ENCODE results near the gene TSPAN18.

TSPAN18 gene

DNA sequence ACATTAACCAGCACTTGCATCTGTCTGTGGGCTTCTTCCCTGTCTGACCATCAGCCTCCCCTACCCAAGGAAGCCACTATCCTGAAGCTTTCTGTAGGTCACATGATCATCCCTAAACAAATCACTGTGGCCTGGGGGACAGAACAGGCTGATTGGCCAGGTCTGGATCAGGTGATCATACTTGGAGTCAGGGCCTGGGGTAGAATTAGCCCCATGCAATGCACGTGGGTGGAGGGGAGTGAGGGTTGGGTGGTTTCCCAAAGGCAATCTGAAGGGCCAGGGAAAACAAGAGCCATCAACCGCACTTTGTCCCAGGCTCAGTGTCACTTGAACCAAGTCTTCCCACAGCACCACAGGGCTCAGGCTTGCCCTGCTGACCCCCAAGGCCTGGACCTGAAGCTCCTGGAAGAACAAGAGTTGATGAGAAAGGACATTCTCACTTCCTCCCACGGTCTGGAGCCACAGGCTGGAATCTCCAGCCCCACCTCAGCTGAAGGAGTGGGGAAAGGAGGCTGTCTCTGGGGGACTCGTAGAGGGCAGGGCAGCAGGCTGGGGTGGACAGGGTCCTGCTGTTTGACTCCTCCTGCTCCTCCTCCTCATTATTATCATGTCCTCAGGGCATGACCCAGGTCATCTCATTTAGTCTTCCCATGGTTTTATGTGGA is 31.5 kb upstream of the TSPAN18 start:
- Histone ChIP-seq H3K4me1 (ENCODE audit: control insufficient read depth, insufficient read depth, low read length, poor library complexity, severe bottlenecking) (peaks cover 5% of the 10 kb centered on the region), H3K36me3 (ENCODE audit: control insufficient read depth, insufficient read depth, low read length) (no peaks in the 10 kb centered on the region), H3K27ac (ENCODE audit: insufficient read depth, low read length, poor library complexity, severe bottlenecking) (no peak overlapping the region), H3K9me3 (ENCODE audit: control insufficient read depth, low read length) (no peaks in the 10 kb centered on the region), H3K27me3 (replicated peaks; ENCODE audit: control insufficient read depth, insufficient read depth, low read length, poor library complexity, severe bottlenecking) (no peaks in the 10 kb centered on the region), H3K4me3 (ENCODE audit: insufficient read depth, low read depth, low read length, poor library complexity, severe bottlenecking) (no peak overlapping the region)
- DNase-seq: no peak

DNA sequence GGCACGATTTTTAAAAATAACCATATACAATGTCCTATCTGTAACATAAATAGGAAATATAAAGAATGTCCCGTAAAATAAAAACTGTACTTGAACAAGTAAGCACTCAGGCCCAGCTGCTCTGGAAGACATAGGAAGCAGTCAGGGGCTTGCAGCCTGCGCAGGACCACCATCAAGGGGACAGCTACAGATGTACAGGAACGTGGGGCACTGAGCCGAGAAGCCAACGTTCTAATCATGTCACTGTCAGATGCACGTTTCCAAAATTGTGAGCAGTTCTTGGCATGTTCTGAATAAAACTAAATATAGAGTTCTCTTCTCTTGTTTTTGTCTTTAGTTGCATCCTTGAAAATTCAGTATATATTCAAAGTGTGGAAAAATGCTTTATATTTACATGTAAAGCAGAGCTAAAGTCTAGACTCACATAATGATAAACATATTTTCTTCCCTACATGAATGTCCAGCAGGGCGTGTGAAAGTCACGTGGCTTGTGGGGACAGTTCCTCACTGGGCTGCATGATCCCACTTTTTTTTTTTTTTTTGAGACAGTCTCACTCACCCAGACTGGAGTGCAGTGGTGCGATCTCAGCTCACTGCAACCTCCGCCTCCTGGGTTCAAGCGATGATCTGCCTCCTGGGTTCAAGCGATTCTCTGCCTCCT is 28.4 kb upstream of the TSPAN18 start:
- no peak for DNase-seq
- Histone ChIP-seq H3K9me3 (ENCODE audit: control insufficient read depth, low read length) (no peaks in the 10 kb centered on the region), H3K27ac (ENCODE audit: insufficient read depth, low read length, poor library complexity, severe bottlenecking) (no peak overlapping the region), H3K27me3 (replicated peaks; ENCODE audit: control insufficient read depth, insufficient read depth, low read length, poor library complexity, severe bottlenecking) (no peaks in the 10 kb centered on the region), H3K36me3 (ENCODE audit: control insufficient read depth, insufficient read depth, low read length) (no peaks in the 10 kb centered on the region), H3K4me1 (ENCODE audit: control insufficient read depth, insufficient read depth, low read length, poor library complexity, severe bottlenecking) (peaks cover 5% of the 10 kb centered on the region), H3K4me3 (ENCODE audit: insufficient read depth, low read depth, low read length, poor library complexity, severe bottlenecking) (no peak overlapping the region)

DNA sequence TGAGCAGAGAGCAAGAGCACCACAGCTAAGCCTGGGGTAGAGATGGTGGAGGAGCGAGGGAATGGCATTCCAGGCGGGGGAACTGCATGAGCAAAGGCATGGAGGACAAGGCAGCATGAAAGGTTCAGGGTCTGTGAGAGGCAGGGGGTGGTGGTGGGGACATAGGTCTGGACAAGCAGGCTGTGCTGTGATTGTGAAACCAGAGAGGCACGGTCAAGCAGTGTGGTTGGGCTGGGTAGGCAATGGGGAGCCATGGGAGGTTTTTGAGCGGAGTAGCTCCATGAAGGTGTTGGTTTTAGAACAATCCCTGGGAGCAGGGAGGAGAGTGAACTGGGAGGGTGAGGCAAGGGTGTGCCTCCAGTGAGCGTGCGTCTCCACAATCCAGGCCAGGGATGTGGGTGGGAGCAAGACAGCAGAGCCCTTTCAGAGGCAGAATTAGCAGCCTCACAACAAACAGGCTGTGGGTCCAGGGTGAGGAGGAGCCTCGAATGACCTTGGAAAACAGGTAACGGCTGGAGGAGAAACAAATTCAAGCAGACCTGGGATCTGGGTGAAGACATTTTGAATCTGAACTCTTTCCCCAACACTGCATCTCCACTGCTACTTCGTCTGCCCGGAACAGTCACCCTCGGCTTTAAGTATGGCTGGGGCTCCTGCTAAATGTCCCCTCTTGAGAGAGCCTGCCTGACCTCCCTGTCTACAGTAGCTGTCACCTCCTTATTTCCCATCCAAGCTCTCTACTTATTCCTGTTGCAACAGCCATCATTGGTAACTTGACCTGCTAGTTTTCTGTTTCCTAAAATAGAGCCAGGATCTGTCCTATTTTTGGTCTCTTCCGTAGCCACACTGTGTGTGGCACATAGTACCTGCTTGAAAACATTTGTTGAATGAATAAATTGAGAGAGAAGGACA is 27.0 kb upstream of the TSPAN18 start:
- H3K4me3 ChIP-seq (ENCODE audit: insufficient read depth, low read depth, low read length, poor library complexity, severe bottlenecking): no peak overlapping the region
- no peak for DNase-seq
- no peaks in the 10 kb centered on the region for H3K36me3 ChIP-seq (ENCODE audit: control insufficient read depth, insufficient read depth, low read length)

DNA sequence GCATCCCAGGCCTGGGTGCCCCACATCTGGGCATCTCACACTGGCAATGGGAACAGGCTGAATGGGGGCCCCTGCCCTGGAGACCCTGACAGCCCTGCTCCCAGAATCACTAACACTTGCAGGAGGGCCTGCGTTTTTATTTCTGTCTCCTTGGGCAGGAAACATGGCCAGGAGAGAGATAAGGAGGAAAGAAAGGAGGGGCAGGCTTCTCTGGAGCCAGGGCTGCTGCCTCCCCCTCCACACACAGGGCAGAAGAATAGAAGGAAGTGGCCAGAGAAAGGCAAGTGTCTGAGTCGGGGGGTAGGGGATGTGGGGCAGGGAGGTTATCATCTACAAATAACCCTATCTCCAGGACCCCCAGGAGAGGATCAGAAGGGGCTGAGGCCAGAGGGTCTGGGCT is 25.5 kb upstream of the TSPAN18 start:
- Histone ChIP-seq H3K27ac (ENCODE audit: insufficient read depth, low read length, poor library complexity, severe bottlenecking) (no peak overlapping the region), H3K9me3 (ENCODE audit: control insufficient read depth, low read length) (no peaks in the 10 kb centered on the region), H3K27me3 (replicated peaks; ENCODE audit: control insufficient read depth, insufficient read depth, low read length, poor library complexity, severe bottlenecking) (no peaks in the 10 kb centered on the region), H3K4me3 (ENCODE audit: insufficient read depth, low read depth, low read length, poor library complexity, severe bottlenecking) (no peak overlapping the region), H3K36me3 (ENCODE audit: control insufficient read depth, insufficient read depth, low read length) (no peaks in the 10 kb centered on the region), H3K4me1 (ENCODE audit: control insufficient read depth, insufficient read depth, low read length, poor library complexity, severe bottlenecking) (no peaks in the 10 kb centered on the region)
- DNase-seq: no peak

More for the DNA sequence above, 27.0 kb upstream of the TSPAN18 start:
- Histone ChIP-seq H3K9me3 (ENCODE audit: control insufficient read depth, low read length) (no peaks in the 10 kb centered on the region), H3K4me1 (ENCODE audit: control insufficient read depth, insufficient read depth, low read length, poor library complexity, severe bottlenecking) (no peaks in the 10 kb centered on the region), H3K27me3 (replicated peaks; ENCODE audit: control insufficient read depth, insufficient read depth, low read length, poor library complexity, severe bottlenecking) (no peaks in the 10 kb centered on the region), H3K27ac (ENCODE audit: insufficient read depth, low read length, poor library complexity, severe bottlenecking) (no peak overlapping the region)

DNA sequence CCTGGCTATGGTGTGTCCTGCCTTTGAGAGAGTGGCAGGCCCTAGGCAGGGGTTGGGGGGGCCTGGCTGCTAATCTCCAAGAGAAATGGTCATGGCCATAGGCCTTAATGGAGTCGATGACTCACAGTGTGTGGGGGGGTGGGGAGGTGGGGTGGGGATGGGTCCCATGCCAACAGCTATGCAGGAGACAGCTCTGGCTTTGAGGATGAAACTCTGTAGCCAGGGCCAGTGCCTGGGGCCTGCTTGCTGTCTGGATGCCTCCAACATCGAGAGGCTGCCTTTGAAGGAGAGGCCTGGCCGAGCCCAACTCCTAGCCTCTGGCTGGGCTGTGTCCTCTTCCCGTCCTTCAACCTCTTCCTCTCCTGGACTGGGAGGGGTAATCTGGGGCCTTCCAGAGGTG is 23.9 kb upstream of the TSPAN18 start:
- DNase-seq: no peak
- Histone ChIP-seq H3K4me1 (ENCODE audit: control insufficient read depth, insufficient read depth, low read length, poor library complexity, severe bottlenecking) (no peaks in the 10 kb centered on the region), H3K9me3 (ENCODE audit: control insufficient read depth, low read length) (no peaks in the 10 kb centered on the region), H3K27ac (ENCODE audit: insufficient read depth, low read length, poor library complexity, severe bottlenecking) (no peak overlapping the region), H3K36me3 (ENCODE audit: control insufficient read depth, insufficient read depth, low read length) (no peaks in the 10 kb centered on the region), H3K4me3 (ENCODE audit: insufficient read depth, low read depth, low read length, poor library complexity, severe bottlenecking) (no peak overlapping the region), H3K27me3 (replicated peaks; ENCODE audit: control insufficient read depth, insufficient read depth, low read length, poor library complexity, severe bottlenecking) (no peaks in the 10 kb centered on the region)

DNA sequence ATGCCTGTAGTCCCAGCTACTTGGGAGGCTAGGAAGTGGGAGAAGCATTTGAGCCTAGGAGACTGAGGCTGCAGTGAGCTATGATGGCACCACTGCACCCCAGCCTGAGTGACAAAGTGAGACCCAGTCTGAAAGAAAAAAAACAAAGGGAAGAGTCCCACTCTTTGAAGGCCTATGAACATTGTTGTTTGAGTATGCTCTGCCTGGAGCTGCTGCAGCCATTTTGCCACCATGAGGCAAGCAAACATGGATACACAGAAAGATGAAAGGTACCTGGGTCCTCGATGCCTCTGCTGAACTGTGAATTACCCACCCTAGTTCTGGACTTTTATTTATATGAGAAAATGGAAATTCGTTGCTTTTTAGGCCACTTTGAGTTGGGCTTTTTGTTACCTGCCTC is 19.7 kb upstream of the TSPAN18 start:
- no peaks in the 10 kb centered on the region for H3K27me3 ChIP-seq (replicated peaks; ENCODE audit: control insufficient read depth, insufficient read depth, low read length, poor library complexity, severe bottlenecking)
- no peak overlapping the region for H3K27ac ChIP-seq (ENCODE audit: insufficient read depth, low read length, poor library complexity, severe bottlenecking)
- peaks cover 5% of the 10 kb centered on the region for H3K4me1 ChIP-seq (ENCODE audit: control insufficient read depth, insufficient read depth, low read length, poor library complexity, severe bottlenecking)
- DNase-seq: no peak
- H3K36me3 ChIP-seq (ENCODE audit: control insufficient read depth, insufficient read depth, low read length): no peaks in the 10 kb centered on the region
- H3K4me3 ChIP-seq (ENCODE audit: insufficient read depth, low read depth, low read length, poor library complexity, severe bottlenecking): no peak overlapping the region
- no peaks in the 10 kb centered on the region for H3K9me3 ChIP-seq (ENCODE audit: control insufficient read depth, low read length)

DNA sequence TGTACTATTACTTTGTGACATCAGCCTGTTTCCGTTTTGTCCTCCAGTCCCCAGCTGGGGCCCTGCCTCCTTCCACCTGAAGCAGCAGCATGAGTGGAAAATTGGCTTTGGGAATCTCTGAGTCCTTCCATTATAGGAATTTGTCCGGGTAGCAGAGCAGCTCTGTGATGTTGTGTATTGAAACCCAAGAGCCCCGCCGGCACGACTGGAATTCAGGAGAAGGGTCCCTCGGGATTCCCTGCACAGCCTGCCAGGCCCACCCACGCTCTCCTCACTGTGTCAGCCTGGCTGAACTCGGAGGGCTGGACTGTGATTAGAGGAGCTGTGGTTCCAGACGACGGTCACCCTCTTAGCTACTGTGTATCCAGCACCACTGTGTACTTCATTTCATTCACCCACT is 18.8 kb upstream of the TSPAN18 start:
- no peaks in the 10 kb centered on the region for H3K27me3 ChIP-seq (replicated peaks; ENCODE audit: control insufficient read depth, insufficient read depth, low read length, poor library complexity, severe bottlenecking)
- H3K36me3 ChIP-seq (ENCODE audit: control insufficient read depth, insufficient read depth, low read length): no peaks in the 10 kb centered on the region
- H3K4me1 ChIP-seq (ENCODE audit: control insufficient read depth, insufficient read depth, low read length, poor library complexity, severe bottlenecking): peaks cover 5% of the 10 kb centered on the region
- no peaks in the 10 kb centered on the region for H3K9me3 ChIP-seq (ENCODE audit: control insufficient read depth, low read length)
- no peak overlapping the region for H3K27ac ChIP-seq (ENCODE audit: insufficient read depth, low read length, poor library complexity, severe bottlenecking)
- H3K4me3 ChIP-seq (ENCODE audit: insufficient read depth, low read depth, low read length, poor library complexity, severe bottlenecking): no peak overlapping the region
- DNase-seq: no peak

DNA sequence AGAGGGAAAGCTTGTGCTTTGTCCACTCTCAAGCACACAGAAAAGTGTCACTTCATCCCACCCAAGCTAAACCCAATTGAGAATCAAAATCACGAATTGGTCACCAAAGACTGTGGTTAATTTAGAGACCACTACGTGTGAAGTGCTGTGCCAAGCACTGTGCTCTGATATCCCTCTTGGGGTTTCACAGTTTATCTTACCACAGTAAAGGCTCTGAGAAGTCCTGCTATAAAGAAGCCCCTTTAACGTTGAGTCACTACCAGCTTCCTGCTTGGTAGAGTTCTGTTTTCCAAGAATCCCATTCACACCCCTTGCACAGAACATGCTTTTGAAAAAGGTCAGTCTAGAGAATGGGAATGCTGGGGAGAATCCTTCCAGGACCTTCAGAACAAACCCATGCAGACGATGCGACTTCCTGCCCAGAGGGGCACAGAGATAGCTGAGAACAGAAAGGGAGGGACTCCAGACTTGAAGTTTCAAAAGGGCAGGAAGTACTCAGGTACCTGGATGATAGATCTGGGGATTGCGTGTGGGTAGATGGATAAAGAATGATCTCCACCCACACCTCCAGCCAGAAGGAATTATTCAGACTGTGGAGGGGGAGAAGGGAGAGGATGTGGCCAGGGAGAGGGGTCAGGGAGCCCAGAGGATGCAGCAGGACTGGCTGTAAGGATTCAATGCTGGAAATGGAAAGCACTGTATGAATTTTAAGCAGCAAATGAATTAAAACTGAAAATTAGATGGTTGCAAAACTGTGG is 18.1 kb upstream of the TSPAN18 start:
- H3K36me3 ChIP-seq (ENCODE audit: control insufficient read depth, insufficient read depth, low read length): no peaks in the 10 kb centered on the region
- H3K9me3 ChIP-seq (ENCODE audit: control insufficient read depth, low read length): no peaks in the 10 kb centered on the region
- no peak for DNase-seq
- H3K4me1 ChIP-seq (ENCODE audit: control insufficient read depth, insufficient read depth, low read length, poor library complexity, severe bottlenecking): peaks cover 5% of the 10 kb centered on the region
- H3K4me3 ChIP-seq (ENCODE audit: insufficient read depth, low read depth, low read length, poor library complexity, severe bottlenecking): no peak overlapping the region
- no peak overlapping the region for H3K27ac ChIP-seq (ENCODE audit: insufficient read depth, low read length, poor library complexity, severe bottlenecking)
- H3K27me3 ChIP-seq (replicated peaks; ENCODE audit: control insufficient read depth, insufficient read depth, low read length, poor library complexity, severe bottlenecking): no peaks in the 10 kb centered on the region

DNA sequence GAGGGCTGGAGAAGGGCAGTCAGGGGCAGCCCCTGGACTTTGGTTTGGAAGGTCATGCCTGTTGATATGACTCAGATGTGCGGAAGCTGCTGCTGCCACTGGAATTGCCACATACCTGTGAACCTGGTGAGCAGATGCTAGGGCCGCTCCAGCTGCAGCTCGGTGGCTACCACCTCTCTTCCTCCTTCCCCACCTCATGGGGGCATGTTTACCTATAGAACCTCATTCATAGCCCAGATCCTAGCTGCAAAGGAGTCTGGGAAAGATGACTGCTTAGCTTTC is 17.5 kb upstream of the TSPAN18 start:
- Histone ChIP-seq H3K9me3 (ENCODE audit: control insufficient read depth, low read length) (no peaks in the 10 kb centered on the region), H3K36me3 (ENCODE audit: control insufficient read depth, insufficient read depth, low read length) (no peaks in the 10 kb centered on the region), H3K4me3 (ENCODE audit: insufficient read depth, low read depth, low read length, poor library complexity, severe bottlenecking) (no peak overlapping the region), H3K27ac (ENCODE audit: insufficient read depth, low read length, poor library complexity, severe bottlenecking) (no peak overlapping the region), H3K4me1 (ENCODE audit: control insufficient read depth, insufficient read depth, low read length, poor library complexity, severe bottlenecking) (peaks cover 5% of the 10 kb centered on the region), H3K27me3 (replicated peaks; ENCODE audit: control insufficient read depth, insufficient read depth, low read length, poor library complexity, severe bottlenecking) (no peaks in the 10 kb centered on the region)
- DNase-seq: no peak

Data from effector memory CD4-positive, alpha-beta T cell (primary cell).